ENCODE results near the gene DENND2D.

- no peak for TF ChIP-seq CTCF (IDR thresholded peaks at IDR 0.05; ENCODE audit: insufficient read depth, low read depth, low read length)
- no peak for TF ChIP-seq EZH2 (IDR thresholded peaks at IDR 0.05; ENCODE audit: insufficient read depth, low read length)
Measured at GRCh38 chr1:111157431-111157830, 43.0 kb downstream of the DENND2D start.

Data from astrocyte (in vitro differentiated cells and primary cell).